Activated CD8-positive, alpha-beta memory T cell treated with anti-CD3 and anti-CD28 coated beads, Interleukin-2, amount 10 ng/mL, durations not matched to agents 7 days and 5 days (primary cell): ENCODE results near the gene PPM1J. TPM values are rescaled to one million over a fixed set of nuclear protein-coding genes. Genes with fewer than 3 reads are reported as not detected.
A peak's percentile ranks its signal among the peaks of the same experiment; 100 is the strongest.

Experiments
- ATAC-seq: fragments of 150-1000 bp; cut with Tn5 transposase; one replicate; pipeline ENCODE4 v1.10.0; 2021; ENCODE audit warnings: moderate library complexity
- CTCF ChIA-PET: fragments of 350-600 bp; sonication (Branson Sonifier 250); formaldehyde crosslinking; loops from one replicate; lab custom pipeline; 2021; ENCODE audit warnings: antibody characterized with exemption; lab: Charles Lee
- DNase-seq: peaks from one replicate; pipeline ENCODE4 v3.0.0-alpha.2; 2020
- H3K27ac Mint-ChIP-seq: one replicate; pipeline ENCODE4 v1.8.0; 2021; ENCODE audit warnings: mild to moderate bottlenecking, mixed read lengths
- H3K27me3 Mint-ChIP-seq: one replicate; pipeline ENCODE4 v1.8.0; 2021; ENCODE audit warnings: mixed read lengths
- H3K36me3 Mint-ChIP-seq: one replicate; pipeline ENCODE4 v1.8.0; 2021; ENCODE audit warnings: mild to moderate bottlenecking, mixed read lengths
- H3K4me1 Mint-ChIP-seq: one replicate; pipeline ENCODE4 v1.8.0; 2021; ENCODE audit warnings: mixed read lengths
- H3K4me3 Mint-ChIP-seq: one replicate; pipeline ENCODE4 v1.8.0; 2021; ENCODE audit warnings: mild to moderate bottlenecking, moderate library complexity, mixed read lengths
- H3K9me3 Mint-ChIP-seq: one replicate; pipeline ENCODE4 v1.8.0; 2022; ENCODE audit warnings: low read depth, mixed read lengths
- total RNA-seq, 2 experiments: library from RNA; stranded (reverse); gene quantifications; one replicate each; pipeline ENCODE4 v1.2.3, GENCODE V29; 2021

Gene PPM1J
- total RNA-seq: under 1 TPM in 1 of 2 experiments, not detected in 1; 0.26 TPM

- peaks cover 24% of the 10 kb centered on the region for H3K4me1 Mint-ChIP-seq
- peak within 1 kb of the TSS; percentile 80 for H3K4me3 Mint-ChIP-seq
- CTCF ChIA-PET: interaction anchor here (0.5 to 10.8 kb wide), 41 partner anchors 8 to 1189 kb away, joined by 3 to 219 read pairs (median 4); partner anchors contain the start of genes AP4B1, CAPZA1, LRIG2 and MOV10
- H3K9me3 Mint-ChIP-seq: no peaks in the 10 kb centered on the region
- no peaks in the 10 kb centered on the region for H3K36me3 Mint-ChIP-seq
- peak within 1 kb of the TSS; percentile 69 for H3K27ac Mint-ChIP-seq
- H3K27me3 Mint-ChIP-seq: peaks cover 40% of the 10 kb centered on the region
- ATAC-seq (peak; percentile 93), DNase-seq (peak; percentile 99)
Observed at GRCh38 chr1:112715264-112716053, at the start of gene PPM1J. Gene PPM1J, minus strand, starts transcription at chr1:112715332. Its CDS starts 31 bp downstream, at chr1:112715301.

- Mint-ChIP-seq H3K9me3 (no peaks in the 10 kb centered on the region), H3K27ac (no peak overlapping the region), H3K36me3 (no peaks in the 10 kb centered on the region), H3K27me3 (peaks cover 27% of the 10 kb centered on the region), H3K4me1 (peaks cover 4% of the 10 kb centered on the region), H3K4me3 (no peak overlapping the region)
- no peak for DNase-seq
- ATAC-seq: no peak
- CTCF ChIA-PET: interaction anchor here (1.0 kb wide), 1 partner anchor 42 kb away, joined by 3 read pairs; no protein-coding TSS in a partner anchor
Observed at GRCh38 chr1:112762541-112763500, 47.7 kb upstream of the PPM1J start.

- Mint-ChIP-seq H3K27ac (no peak overlapping the region), H3K4me1 (peaks cover 4% of the 10 kb centered on the region), H3K36me3 (no peaks in the 10 kb centered on the region), H3K9me3 (no peaks in the 10 kb centered on the region), H3K4me3 (no peak overlapping the region), H3K27me3 (peaks cover 24% of the 10 kb centered on the region)
- ATAC-seq (no peak), DNase-seq (no peak)
- CTCF ChIA-PET: interaction anchor here (1.0 kb wide), 1 partner anchor 43 kb away, joined by 3 read pairs; no protein-coding TSS in a partner anchor
Observed at GRCh38 chr1:112761714-112762480, 46.8 kb upstream of the PPM1J start.

- Mint-ChIP-seq H3K4me1 (peaks cover 4% of the 10 kb centered on the region), H3K36me3 (no peaks in the 10 kb centered on the region), H3K27me3 (peaks cover 27% of the 10 kb centered on the region), H3K4me3 (no peak overlapping the region), H3K27ac (no peak overlapping the region), H3K9me3 (peaks cover 2% of the 10 kb centered on the region)
- CTCF ChIA-PET: no interaction called here
- no peak for DNase-seq
- ATAC-seq: no peak
Observed at GRCh38 chr1:112759228-112759627, 44.1 kb upstream of the PPM1J start.

GRCh38 chr1:112754116-112754628 is 39.0 kb upstream of the PPM1J start:
- CTCF ChIA-PET: interaction anchor here (0.8 to 0.9 kb wide), 2 partner anchors 12 to 50 kb away, joined by 3 read pairs; no protein-coding TSS in a partner anchor

GRCh38 chr1:112748396-112748795 is 33.3 kb upstream of the PPM1J start:
- peaks cover 2% of the 10 kb centered on the region for H3K9me3 Mint-ChIP-seq
- no peaks in the 10 kb centered on the region for H3K4me1 Mint-ChIP-seq
- peaks cover 2% of the 10 kb centered on the region for H3K36me3 Mint-ChIP-seq
- peaks cover 51% of the 10 kb centered on the region for H3K27me3 Mint-ChIP-seq
- no peak overlapping the region for H3K27ac Mint-ChIP-seq
- ATAC-seq (no peak), DNase-seq (no peak)
- H3K4me3 Mint-ChIP-seq: no peak overlapping the region
- CTCF ChIA-PET: no interaction called here

More at GRCh38 chr1:112754116-112754628, 39.0 kb upstream of the PPM1J start:
- no peak overlapping the region for H3K27ac Mint-ChIP-seq
- peaks cover 2% of the 10 kb centered on the region for H3K36me3 Mint-ChIP-seq
- H3K27me3 Mint-ChIP-seq: peaks cover 30% of the 10 kb centered on the region
- H3K9me3 Mint-ChIP-seq: peaks cover 5% of the 10 kb centered on the region
- no peak overlapping the region for H3K4me3 Mint-ChIP-seq
- DNase-seq (no peak), ATAC-seq (no peak)
- peaks cover 1% of the 10 kb centered on the region for H3K4me1 Mint-ChIP-seq

GRCh38 chr1:112744009-112744578 is 29.0 kb upstream of the PPM1J start:
- H3K4me3 Mint-ChIP-seq: no peak overlapping the region
- H3K9me3 Mint-ChIP-seq: no peaks in the 10 kb centered on the region
- CTCF ChIA-PET: interaction anchor here (1.2 to 1.4 kb wide), 2 partner anchors 26 to 29 kb away, joined by 3 to 4 read pairs; partner anchors contain the start of gene PPM1J
- peaks cover 1% of the 10 kb centered on the region for H3K4me1 Mint-ChIP-seq
- no peak for ATAC-seq
- DNase-seq: no peak
- no peak overlapping the region for H3K27ac Mint-ChIP-seq
- H3K27me3 Mint-ChIP-seq: peaks cover 76% of the 10 kb centered on the region
- no peaks in the 10 kb centered on the region for H3K36me3 Mint-ChIP-seq

- ATAC-seq (no peak), DNase-seq (no peak)
- no peaks in the 10 kb centered on the region for H3K36me3 Mint-ChIP-seq
- H3K4me1 Mint-ChIP-seq: peaks cover 1% of the 10 kb centered on the region
- H3K27ac Mint-ChIP-seq: no peak overlapping the region
- H3K4me3 Mint-ChIP-seq: no peak overlapping the region
- H3K27me3 Mint-ChIP-seq: peaks cover 77% of the 10 kb centered on the region
- CTCF ChIA-PET: interaction anchor here (1.4 kb wide), 1 partner anchor 26 kb away, joined by 4 read pairs; no protein-coding TSS in a partner anchor
- H3K9me3 Mint-ChIP-seq: no peaks in the 10 kb centered on the region
Observed at GRCh38 chr1:112743174-112744008, 28.3 kb upstream of the PPM1J start.

- Mint-ChIP-seq H3K36me3 (no peaks in the 10 kb centered on the region), H3K4me3 (no peak overlapping the region), H3K27ac (no peak overlapping the region), H3K4me1 (no peaks in the 10 kb centered on the region), H3K9me3 (no peaks in the 10 kb centered on the region), H3K27me3 (peaks cover 51% of the 10 kb centered on the region)
- CTCF ChIA-PET: no interaction called here
- ATAC-seq (no peak), DNase-seq (no peak)
Observed at GRCh38 chr1:112737573-112737972, 22.4 kb upstream of the PPM1J start.

GRCh38 chr1:112735752-112736151 is 20.6 kb upstream of the PPM1J start:
- no peak overlapping the region for H3K27ac Mint-ChIP-seq
- H3K27me3 Mint-ChIP-seq: peaks cover 37% of the 10 kb centered on the region
- H3K9me3 Mint-ChIP-seq: no peaks in the 10 kb centered on the region
- ATAC-seq (no peak), DNase-seq (no peak)
- H3K36me3 Mint-ChIP-seq: no peaks in the 10 kb centered on the region
- no peaks in the 10 kb centered on the region for H3K4me1 Mint-ChIP-seq
- no peak overlapping the region for H3K4me3 Mint-ChIP-seq
- CTCF ChIA-PET: interaction anchor here (2.0 kb wide), 1 partner anchor 9 kb away, joined by 5 read pairs; no protein-coding TSS in a partner anchor

- Mint-ChIP-seq H3K27ac (no peak overlapping the region), H3K27me3 (peaks cover 4% of the 10 kb centered on the region), H3K4me3 (no peak overlapping the region), H3K9me3 (no peaks in the 10 kb centered on the region), H3K36me3 (no peaks in the 10 kb centered on the region), H3K4me1 (no peaks in the 10 kb centered on the region)
- CTCF ChIA-PET: no interaction called here
- DNase-seq (no peak), ATAC-seq (no peak)
Observed at GRCh38 chr1:112731451-112731850, 16.3 kb upstream of the PPM1J start.
